HG02610 (cell line): ENCODE data around the gene SPRED3.
"Not testable (repeated sequence)": the region's sequence is repeated elsewhere in the genome, so short reads cannot be mapped to it uniquely, and the experiment has no call there.

ENCODE experiments used
- ATAC-seq: cut with Tn5 transposase; IDR thresholded peaks from one replicate; pipeline ENCODE4 v1.9.1; 2021; ENCODE audit warnings: mild to moderate bottlenecking, moderate library complexity; ENCODE audit not compliant: unreplicated experiment

The SPRED3 gene

GRCh38 chr19:38388349-38389100 lies at the start of gene SPRED3:
Gene SPRED3 (plus strand): TSS chr19:38388697. CDS start chr19:38390303, 1,606 bp downstream.
- ATAC-seq: no peak

GRCh38 chr19:38339011-38339410 lies 49.5 kb upstream of the SPRED3 start:
- not testable (repeated sequence) for ATAC-seq

- no peak for ATAC-seq
Measured at GRCh38 chr19:38340927-38341326, 47.6 kb upstream of the SPRED3 start.

- ATAC-seq: no peak
Measured at GRCh38 chr19:38346837-38347236, 41.7 kb upstream of the SPRED3 start.

GRCh38 chr19:38350883-38351282 lies 37.6 kb upstream of the SPRED3 start:
- no peak for ATAC-seq

- no peak for ATAC-seq
Measured at GRCh38 chr19:38351865-38352395, 36.6 kb upstream of the SPRED3 start.

- no peak for ATAC-seq
Measured at GRCh38 chr19:38352611-38353010, 35.9 kb upstream of the SPRED3 start.

GRCh38 chr19:38355728-38356725 lies 32.5 kb upstream of the SPRED3 start:
- no peak for ATAC-seq

- no peak for ATAC-seq
Measured at GRCh38 chr19:38358071-38358470, 30.4 kb upstream of the SPRED3 start.

- ATAC-seq: no peak
Measured at GRCh38 chr19:38359242-38360021, 29.1 kb upstream of the SPRED3 start.

GRCh38 chr19:38360351-38360750 lies 28.1 kb upstream of the SPRED3 start:
- no peak for ATAC-seq

GRCh38 chr19:38360839-38361631 lies 27.5 kb upstream of the SPRED3 start:
- no peak for ATAC-seq

GRCh38 chr19:38361633-38362075 lies 26.8 kb upstream of the SPRED3 start:
- ATAC-seq: peak; percentile 46

GRCh38 chr19:38362076-38362945 lies 26.2 kb upstream of the SPRED3 start:
- no peak for ATAC-seq

GRCh38 chr19:38362946-38363688 lies 25.4 kb upstream of the SPRED3 start:
- ATAC-seq: not testable (repeated sequence)

- ATAC-seq: no peak
Measured at GRCh38 chr19:38367041-38367440, 21.5 kb upstream of the SPRED3 start.

- no peak for ATAC-seq
Measured at GRCh38 chr19:38369584-38369983, 18.9 kb upstream of the SPRED3 start.

GRCh38 chr19:38370299-38370698 lies 18.2 kb upstream of the SPRED3 start:
- ATAC-seq: no peak
